Activated T-cell treated with anti-CD3 and anti-CD28 coated beads, Interleukin-2, amount 50 U/mL, for 4 hours (primary cell): ENCODE results near the gene RAX. TPM values are rescaled to one million over a fixed set of nuclear protein-coding genes. Genes with fewer than 3 reads are reported as not detected.

ENCODE experiments used
- ATAC-seq, 2 donors: fragments of 200-7000 bp; cut with Tn5 transposase; one replicate each; pipeline ENCODE4 v1.10.0; 2021
- DNase-seq: peaks from one replicate; pipeline ENCODE4 v3.0.0-alpha.2; 2020
- H3K27me3 Mint-ChIP-seq: one replicate; pipeline ENCODE4 v1.8.0; 2021; ENCODE audit warnings: low read depth, mixed read lengths
- H3K36me3 Mint-ChIP-seq: one replicate; pipeline ENCODE4 v1.8.0; 2022; ENCODE audit warnings: mixed read lengths; ENCODE audit not compliant: insufficient read depth
- H3K4me1 Mint-ChIP-seq: one replicate; pipeline ENCODE4 v1.8.0; 2021; ENCODE audit warnings: low read depth, mixed read lengths
- H3K4me3 Mint-ChIP-seq: one replicate; pipeline ENCODE4 v1.8.0; 2021; ENCODE audit warnings: mild to moderate bottlenecking, moderate library complexity, mixed read lengths
- H3K9me3 Mint-ChIP-seq: one replicate; pipeline ENCODE4 v1.8.0; 2021; ENCODE audit warnings: mixed read lengths
- total RNA-seq, 3 donors: library from RNA; stranded (reverse); gene quantifications; one replicate each; pipeline ENCODE4 v1.2.1, GENCODE V29; 2021

The RAX gene
- total RNA-seq, 3 donors from 2014 or later, result not detected

DNA sequence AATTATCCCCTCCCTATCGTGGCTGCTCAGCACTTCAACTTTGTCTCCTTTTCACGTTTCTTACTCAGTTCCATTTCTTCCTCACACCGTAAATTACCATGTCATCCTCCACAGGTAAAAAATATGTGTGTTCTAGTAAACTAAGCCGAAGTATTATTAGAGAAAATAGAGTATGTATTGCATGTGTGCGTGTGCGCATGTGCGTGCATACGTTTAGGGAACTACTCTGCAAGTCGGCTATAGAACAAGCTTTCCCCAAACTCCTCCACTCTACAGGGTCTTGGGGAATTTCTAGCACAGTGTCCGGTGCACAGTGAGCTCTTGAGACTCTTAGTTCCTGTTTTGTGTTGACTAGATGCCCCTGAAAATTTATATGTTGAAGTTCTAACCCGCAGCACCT, 9.1 kb upstream of the RAX start:
- H3K4me3 Mint-ChIP-seq, result no peak overlapping the region
- H3K9me3 Mint-ChIP-seq, result no peaks in the 10 kb centered on the region
- H3K27me3 Mint-ChIP-seq, result peaks cover 61% of the 10 kb centered on the region
- no peaks in the 10 kb centered on the region for H3K36me3 Mint-ChIP-seq
- ATAC-seq, result no peak
- H3K4me1 Mint-ChIP-seq, result no peaks in the 10 kb centered on the region
- DNase-seq, result no peak

DNA sequence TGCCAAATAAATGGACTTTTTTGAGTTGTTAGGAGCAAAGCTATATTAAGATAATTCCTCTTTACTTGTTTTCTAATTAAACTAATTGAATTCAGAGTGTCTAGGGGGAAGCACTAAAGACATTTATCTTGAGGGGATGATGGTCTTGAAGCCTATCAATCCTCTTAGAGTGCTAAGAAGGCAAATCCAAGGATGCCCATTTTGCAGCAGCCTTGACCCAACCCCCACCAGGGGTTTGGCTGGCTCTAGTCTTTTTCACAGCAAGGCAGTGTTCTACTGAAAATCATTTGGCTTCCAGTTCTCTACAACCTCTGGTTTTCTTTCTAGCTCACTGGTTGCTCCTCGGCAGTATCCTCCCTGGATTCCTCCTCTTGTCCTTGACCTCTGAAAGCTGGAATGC, 6.5 kb upstream of the RAX start:
- H3K36me3 Mint-ChIP-seq, result no peaks in the 10 kb centered on the region
- no peak overlapping the region for H3K4me3 Mint-ChIP-seq
- no peaks in the 10 kb centered on the region for H3K9me3 Mint-ChIP-seq
- ATAC-seq (no peak), DNase-seq (no peak)
- peaks cover 71% of the 10 kb centered on the region for H3K27me3 Mint-ChIP-seq
- peaks cover under 1% of the 10 kb centered on the region for H3K4me1 Mint-ChIP-seq

DNA sequence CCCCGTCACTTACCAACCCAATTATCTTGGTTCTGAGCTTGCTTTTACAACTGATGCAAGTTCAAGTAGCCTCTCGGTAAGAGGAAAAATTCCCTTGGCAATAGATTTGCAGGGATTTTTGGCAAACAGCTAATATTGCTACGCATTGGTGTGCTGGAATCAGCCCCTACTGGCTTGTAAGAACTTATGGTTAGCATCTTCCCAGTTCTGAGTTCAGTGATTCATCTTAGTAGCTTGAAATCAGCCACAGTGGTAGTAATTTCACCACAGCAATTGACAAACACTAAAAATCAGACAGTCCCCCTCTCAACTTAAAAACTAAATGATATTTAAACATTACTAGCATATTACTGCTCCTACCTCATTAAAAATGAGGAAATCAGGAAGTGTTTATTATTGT, 5.9 kb upstream of the RAX start:
- Mint-ChIP-seq H3K27me3 (peaks cover 72% of the 10 kb centered on the region), H3K4me1 (peaks cover 4% of the 10 kb centered on the region)

DNA sequence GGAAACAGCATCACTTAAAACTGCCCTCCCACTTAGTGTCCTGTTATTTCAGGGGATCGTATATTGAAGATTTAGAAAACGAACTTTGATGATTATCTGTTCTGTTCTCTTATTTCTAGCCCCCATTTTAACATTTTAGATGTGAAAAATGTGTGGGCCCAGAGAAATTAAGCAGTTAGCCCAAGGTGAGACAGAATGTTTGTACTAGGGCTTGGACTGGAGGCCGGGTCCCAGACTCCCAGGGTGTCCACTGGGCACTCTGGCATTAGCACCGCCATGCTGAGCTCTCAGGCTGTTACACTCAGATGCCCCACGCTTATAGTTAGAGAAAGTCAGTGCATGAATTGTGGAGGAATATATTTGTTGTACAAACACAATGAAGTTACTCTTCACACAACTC, 5.5 kb upstream of the RAX start:
- Mint-ChIP-seq H3K27me3 (peaks cover 72% of the 10 kb centered on the region), H3K4me3 (no peak overlapping the region), H3K36me3 (no peaks in the 10 kb centered on the region), H3K4me1 (peaks cover 4% of the 10 kb centered on the region), H3K9me3 (no peaks in the 10 kb centered on the region)
- DNase-seq (no peak), ATAC-seq (no peak)

More for the DNA sequence above, 5.9 kb upstream of the RAX start:
- ATAC-seq (no peak), DNase-seq (no peak)
- no peak overlapping the region for H3K4me3 Mint-ChIP-seq
- no peaks in the 10 kb centered on the region for H3K36me3 Mint-ChIP-seq
- H3K9me3 Mint-ChIP-seq, result no peaks in the 10 kb centered on the region

DNA sequence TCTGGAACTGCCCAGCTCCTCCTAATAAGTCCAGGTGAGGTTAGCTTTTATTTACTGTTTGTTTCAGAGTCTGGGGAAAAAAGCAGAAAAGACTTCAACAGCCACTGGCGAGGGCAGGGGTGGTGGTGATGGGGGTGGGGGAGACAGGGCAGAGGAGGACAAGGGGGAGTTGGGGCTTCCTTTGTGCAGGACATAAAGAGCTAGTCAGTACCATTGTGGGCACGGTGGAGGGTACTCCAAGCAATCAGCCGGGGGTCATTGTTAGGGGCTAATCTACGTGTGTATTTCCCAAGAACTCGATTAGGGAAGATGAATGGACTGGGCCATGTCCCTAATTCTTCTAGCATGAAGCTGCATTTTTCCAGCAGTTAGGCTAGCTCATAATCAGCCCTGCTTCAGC, 2.8 kb upstream of the RAX start:
- DNase-seq, result no peak
- Mint-ChIP-seq H3K36me3 (no peaks in the 10 kb centered on the region), H3K4me3 (no peak overlapping the region), H3K9me3 (no peaks in the 10 kb centered on the region), H3K4me1 (peaks cover 8% of the 10 kb centered on the region), H3K27me3 (peaks cover 67% of the 10 kb centered on the region)
- ATAC-seq, result no peak

DNA sequence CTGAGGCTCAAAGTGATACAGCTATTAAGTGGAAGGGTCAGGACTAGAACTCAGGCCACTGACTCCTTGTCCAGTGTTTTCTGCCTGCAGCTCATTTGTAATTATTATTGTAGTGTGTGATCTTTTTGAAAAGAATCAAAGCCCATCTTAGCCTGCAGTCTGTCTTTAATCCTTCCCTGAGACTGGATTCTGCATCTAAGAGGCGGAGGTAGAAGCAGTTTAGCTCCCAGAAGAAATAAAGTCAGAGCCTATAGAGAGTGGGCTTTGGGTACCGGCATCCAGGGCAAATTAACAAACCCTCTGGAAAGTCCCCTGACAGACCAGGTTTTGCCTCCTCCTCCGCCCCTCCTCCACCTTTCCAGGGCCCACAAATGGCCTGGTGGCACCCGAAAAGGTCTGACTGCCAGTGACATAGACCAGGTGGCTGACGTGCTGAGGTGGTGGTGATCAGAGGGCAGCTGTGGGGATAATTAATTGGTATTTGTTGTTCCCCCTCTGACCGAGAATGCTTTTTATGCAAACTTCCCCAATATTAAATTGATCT, 2.2 kb upstream of the RAX start:
- Mint-ChIP-seq H3K4me3 (no peak overlapping the region), H3K9me3 (no peaks in the 10 kb centered on the region), H3K36me3 (no peaks in the 10 kb centered on the region), H3K4me1 (peaks cover 8% of the 10 kb centered on the region), H3K27me3 (peaks cover 67% of the 10 kb centered on the region)
- no peak for DNase-seq
- ATAC-seq, result no peak

DNA sequence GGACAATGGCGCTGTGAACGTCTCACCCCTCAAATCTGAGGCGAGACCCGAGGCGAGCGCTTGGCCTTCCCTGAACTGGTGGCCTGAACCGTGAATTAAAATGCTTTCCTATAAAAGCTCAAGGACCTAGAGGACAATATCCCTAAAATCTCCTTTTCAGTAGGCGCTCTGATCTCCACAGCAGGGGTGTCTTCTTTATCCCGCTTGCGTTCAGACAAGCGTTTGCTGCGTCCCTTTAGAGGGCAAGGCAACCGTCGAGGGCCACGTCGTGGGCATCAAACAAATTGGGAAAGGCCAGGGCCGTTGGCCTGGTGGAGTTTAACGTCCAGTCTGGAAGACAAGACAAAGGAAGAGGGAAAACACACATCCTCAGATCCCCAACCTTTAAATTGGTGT, 1.3 kb upstream of the RAX start:
- Mint-ChIP-seq H3K4me1 (peaks cover 12% of the 10 kb centered on the region), H3K4me3 (no peak overlapping the region), H3K9me3 (no peaks in the 10 kb centered on the region), H3K27me3 (peaks cover 69% of the 10 kb centered on the region), H3K36me3 (no peaks in the 10 kb centered on the region)
- DNase-seq, result no peak
- ATAC-seq, result no peak

DNA sequence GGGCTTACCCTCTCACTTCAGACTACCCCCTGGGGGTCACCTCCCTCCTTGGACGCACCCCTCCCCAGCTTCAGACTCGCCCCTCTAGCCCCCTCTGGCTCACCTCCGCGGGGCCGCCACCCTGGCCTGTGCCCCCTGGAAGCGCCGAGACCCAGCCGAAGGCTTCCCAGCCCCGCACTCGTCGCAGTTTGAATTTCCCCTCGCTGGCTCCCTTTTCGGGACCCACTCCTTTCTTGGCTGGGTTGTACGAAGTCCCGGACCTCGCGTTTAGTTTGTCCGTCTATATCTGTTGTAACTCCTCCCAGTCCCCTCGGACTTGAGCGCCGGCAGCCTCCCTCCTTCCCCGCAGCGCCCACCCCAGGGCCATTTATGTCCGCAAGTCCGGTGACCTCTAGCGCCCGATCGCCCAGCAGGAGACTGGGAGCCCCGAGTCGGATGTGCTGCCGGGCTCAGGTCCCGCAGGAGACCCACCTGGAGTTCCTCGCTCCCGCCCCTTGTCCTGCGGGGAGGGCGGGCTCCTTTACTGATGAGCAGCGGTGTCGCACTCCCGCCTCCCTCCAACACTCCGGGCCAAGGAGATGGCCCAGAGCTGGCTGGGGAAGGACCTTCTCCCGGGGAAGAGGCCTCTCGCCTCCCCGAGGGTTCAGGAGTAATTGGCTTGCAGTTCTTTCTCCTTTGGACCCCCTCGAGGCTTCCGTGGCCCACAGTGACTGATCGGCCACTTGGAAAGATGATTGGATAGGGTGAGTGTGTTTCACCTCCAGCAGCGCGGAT, 692 bp upstream of the RAX start:
- Mint-ChIP-seq H3K4me1 (peaks cover 12% of the 10 kb centered on the region), H3K36me3 (no peaks in the 10 kb centered on the region), H3K9me3 (no peaks in the 10 kb centered on the region), H3K4me3 (peak overlapping the region; percentile 6), H3K27me3 (peaks cover 69% of the 10 kb centered on the region)
- ATAC-seq (no peak), DNase-seq (no peak)

DNA sequence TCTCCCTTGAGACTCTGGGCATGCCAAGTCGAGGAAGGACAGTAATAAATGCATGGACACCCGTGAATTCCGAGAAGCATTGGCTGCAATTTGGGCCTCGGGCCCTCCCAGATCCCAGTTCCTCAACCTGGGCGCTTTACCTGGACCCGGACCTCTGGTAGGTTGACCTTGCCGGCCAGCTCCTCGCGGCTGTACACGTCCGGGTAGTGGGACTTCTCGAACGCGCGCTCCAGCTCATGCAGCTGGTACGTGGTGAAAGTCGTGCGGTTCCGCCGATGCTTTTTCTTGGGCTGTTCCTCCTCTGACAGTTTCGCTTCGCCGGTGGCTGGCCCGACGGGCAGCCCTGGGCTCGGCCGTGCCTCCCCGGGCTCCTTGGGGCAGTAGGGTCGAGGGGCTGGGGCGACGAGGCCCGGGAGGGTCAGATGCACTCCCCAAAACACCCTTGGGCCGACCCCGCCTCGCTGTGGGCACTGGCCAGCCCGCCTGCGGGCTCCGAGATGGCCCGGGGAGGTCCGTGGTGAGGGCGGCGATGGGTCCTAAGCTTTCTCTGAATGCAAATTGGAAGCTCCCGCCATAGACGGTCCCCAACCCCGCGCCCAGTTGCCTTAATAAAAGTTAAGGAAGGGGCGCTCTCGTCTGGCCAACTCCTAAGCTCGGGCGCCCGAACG, 899 bp downstream of the RAX start:
- H3K36me3 Mint-ChIP-seq, result no peaks in the 10 kb centered on the region
- H3K4me3 Mint-ChIP-seq, result no peak overlapping the region
- H3K9me3 Mint-ChIP-seq, result no peaks in the 10 kb centered on the region
- DNase-seq (no peak), ATAC-seq (no peak)
- H3K27me3 Mint-ChIP-seq, result peaks cover 79% of the 10 kb centered on the region
- H3K4me1 Mint-ChIP-seq, result peaks cover 23% of the 10 kb centered on the region

DNA sequence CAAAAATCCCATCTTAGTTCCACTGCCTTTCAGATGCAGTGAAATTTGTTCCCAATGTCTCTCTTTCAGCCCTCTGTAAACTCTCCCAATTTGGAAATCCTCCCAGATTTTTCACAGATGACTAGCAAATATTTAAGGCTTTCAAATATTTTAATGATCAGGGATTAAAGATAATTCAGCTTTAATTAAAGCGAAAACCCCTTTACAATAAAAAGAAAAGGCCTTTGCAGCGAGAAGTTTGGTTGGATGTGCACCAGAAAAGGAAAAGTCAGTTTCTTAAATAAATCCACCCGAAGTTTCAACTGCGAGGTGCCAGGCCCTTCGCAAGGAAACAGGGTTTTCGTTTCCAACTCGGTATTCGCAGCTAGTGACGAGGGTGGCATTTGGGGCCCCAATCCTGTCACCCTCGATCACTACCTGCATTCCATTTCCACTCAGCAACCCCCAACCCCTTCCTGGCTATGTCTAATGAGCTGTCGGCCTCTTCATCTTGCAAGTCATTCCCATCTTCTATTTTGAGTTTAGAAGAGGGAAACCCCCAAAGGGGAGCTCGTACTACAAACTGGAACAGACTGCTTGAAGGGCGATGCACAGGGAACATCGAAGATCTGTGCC, 1.5 kb downstream of the RAX start:
- DNase-seq (no peak), ATAC-seq (no peak)
- no peaks in the 10 kb centered on the region for H3K36me3 Mint-ChIP-seq
- no peaks in the 10 kb centered on the region for H3K9me3 Mint-ChIP-seq
- peaks cover 23% of the 10 kb centered on the region for H3K4me1 Mint-ChIP-seq
- H3K4me3 Mint-ChIP-seq, result no peak overlapping the region
- peaks cover 82% of the 10 kb centered on the region for H3K27me3 Mint-ChIP-seq

DNA sequence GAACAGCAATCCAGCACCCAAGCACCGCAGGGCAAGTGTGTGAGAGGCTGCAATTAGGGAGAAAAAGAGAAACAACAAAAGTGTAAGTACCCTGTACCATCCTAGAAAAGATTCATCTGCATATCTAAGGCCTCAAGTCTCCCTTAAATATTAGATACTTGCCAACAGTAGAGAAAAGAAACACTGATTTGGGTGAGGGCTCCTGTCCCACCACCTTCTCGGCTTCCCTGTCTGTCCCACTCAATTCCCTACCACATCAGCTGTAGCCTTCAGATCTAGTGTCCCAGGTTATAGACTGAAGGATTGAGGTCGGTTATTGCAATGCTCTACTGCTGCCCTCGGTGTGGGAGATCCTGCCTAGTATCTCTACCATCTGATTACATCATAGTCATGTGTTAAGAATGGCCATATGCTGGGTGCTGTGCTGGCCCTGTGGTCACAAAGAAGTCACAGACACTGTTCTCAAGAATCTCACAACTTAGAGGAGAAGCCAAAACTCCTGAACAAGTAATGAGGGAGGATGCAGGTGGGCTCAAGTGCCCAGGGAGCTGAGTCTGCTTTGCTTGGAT, 2.5 kb downstream of the RAX start:
- H3K36me3 Mint-ChIP-seq, result no peaks in the 10 kb centered on the region
- H3K27me3 Mint-ChIP-seq, result peaks cover 82% of the 10 kb centered on the region
- H3K9me3 Mint-ChIP-seq, result no peaks in the 10 kb centered on the region
- peaks cover 29% of the 10 kb centered on the region for H3K4me1 Mint-ChIP-seq
- no peak overlapping the region for H3K4me3 Mint-ChIP-seq
- DNase-seq (no peak), ATAC-seq (no peak)

DNA sequence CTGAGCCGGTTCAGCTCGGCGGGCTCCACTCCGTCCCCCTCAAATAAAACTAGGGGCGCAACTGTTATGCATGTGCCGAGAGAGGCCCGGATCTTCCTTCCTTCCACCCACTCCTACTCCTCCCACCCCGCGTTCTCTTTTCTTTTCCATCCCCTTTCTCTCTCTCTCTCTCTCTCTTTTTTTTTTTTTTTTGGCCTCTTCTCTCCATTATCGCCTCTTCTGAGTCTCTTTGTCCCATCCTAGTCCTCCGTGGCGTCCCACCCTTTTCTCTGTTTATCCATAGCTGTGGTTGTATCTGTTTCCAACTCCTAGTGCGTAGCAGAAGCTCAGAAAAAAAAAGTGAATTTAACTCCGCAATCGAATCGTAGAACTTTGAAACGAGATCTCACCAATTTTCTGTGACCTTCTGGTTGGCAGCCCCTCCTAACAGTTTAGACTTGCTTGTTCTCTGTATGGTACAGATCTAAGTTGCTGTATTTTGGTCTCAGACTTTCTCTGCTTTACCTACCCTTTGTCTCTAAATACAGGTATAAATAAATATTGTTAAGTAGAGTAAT, 3.6 kb downstream of the RAX start:
- Mint-ChIP-seq H3K36me3 (no peaks in the 10 kb centered on the region), H3K27me3 (peaks cover 82% of the 10 kb centered on the region), H3K4me1 (peaks cover 30% of the 10 kb centered on the region), H3K4me3 (peak overlapping the region; percentile 45), H3K9me3 (no peaks in the 10 kb centered on the region)
- DNase-seq, result no peak
- peak in 1 of 2 donors; percentile 1 for ATAC-seq

DNA sequence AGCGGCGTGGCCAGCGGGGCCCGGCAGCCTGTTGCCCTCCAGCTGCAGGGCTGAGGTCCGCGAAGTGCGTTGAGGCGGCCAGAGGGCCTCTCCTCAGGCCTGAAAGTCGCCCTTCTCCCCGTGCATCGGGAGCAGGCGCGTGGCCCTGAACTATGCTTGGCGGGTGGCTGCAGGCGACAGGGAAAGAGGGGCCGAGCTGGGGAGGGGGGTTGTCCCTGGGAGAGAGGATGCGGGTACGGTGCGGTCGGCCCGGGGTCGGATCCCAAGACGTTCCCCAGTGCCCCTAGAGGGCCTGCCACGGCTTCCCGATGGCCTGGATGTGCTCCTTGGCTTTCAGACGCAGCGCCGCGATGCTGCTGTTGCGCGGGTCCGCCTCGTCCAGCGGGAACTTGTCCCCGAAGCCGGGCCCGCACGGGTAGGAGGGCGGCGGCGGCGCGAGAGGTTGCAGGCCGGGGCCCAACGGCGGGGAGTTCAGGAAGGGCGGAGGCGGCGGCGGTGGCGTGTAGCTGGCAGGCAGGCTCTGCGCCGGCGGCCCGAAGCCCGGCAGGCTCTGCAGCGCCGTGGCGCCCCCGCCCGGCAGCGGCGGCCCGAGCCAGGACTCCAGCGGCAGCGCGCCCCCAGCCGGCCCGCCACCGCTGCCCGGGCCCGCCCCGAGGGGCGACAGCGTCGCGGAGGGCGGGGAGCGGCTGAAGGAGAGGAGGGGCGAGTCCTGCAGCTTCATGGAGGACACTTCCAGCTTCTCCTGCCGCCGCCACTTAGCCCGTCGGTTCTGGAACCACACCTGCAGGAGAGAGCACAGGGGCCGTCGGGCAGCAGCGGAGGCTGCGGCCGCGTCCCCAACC, 4.3 kb downstream of the RAX start:
- DNase-seq (no peak), ATAC-seq (peak; percentile 63 to 66)
- Mint-ChIP-seq H3K9me3 (no peaks in the 10 kb centered on the region), H3K4me1 (peaks cover 27% of the 10 kb centered on the region), H3K4me3 (no peak overlapping the region), H3K27me3 (peaks cover 82% of the 10 kb centered on the region), H3K36me3 (no peaks in the 10 kb centered on the region)
